Transverse colon (tissue), 4 donors: ENCODE measurements around the gene SEC22A.

ENCODE experiments used
- POLR2A ChIP-seq: fragments of 450-650 bp; IDR thresholded peaks from one replicate; pipeline ENCODE4 v1.6.1; 2016; ENCODE audit warnings: antibody characterized with exemption, mild to moderate bottlenecking, moderate library complexity
- POLR2AphosphoS5 ChIP-seq, 3 donors: sonication (generic); formaldehyde crosslinking; IDR thresholded peaks; one replicate each; pipeline ENCODE4 v1.6.1; 2016; ENCODE audit warnings: antibody characterized with exemption in 3 of 3
- TF ChIP-seq, protein P1 (sequence below), 5 experiments: fragments of 200-600 bp in 3 of 5; fragments of 450-650 bp in 2 of 5; sonication (generic) in 3 of 5; IDR thresholded peaks; 1 replicate in 2 of 5; 2 replicates in 3 of 5; pipeline ENCODE4 v1.5.1; 2016 to 2017; ENCODE audit warnings: antibody characterized with exemption in 5 of 5, inconsistent platforms in 3 of 5, mild to moderate bottlenecking in 2 of 5, moderate library complexity in 1 of 5

DNA sequence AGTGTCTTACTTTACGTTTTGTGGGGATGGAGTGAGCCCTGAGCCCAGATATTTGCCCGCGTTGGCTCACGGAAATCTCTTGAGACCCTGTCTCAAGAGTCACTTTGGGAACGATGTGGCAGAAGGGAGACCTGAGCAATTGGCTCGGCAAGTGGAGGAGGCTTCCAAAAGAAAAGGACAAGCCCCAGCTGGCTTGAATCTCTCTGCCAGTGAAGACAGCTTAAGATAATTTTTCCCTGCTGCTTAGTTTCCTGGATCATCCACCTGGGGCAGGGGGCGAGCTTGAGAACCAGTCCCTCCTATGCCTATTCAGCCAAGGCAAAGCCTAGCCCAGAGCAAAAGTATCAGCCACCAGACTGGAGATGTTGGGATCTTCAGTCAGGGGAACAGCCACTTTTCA lies 708 bp downstream of the SEC22A start:
- TF ChIP-seq, protein P1, sequence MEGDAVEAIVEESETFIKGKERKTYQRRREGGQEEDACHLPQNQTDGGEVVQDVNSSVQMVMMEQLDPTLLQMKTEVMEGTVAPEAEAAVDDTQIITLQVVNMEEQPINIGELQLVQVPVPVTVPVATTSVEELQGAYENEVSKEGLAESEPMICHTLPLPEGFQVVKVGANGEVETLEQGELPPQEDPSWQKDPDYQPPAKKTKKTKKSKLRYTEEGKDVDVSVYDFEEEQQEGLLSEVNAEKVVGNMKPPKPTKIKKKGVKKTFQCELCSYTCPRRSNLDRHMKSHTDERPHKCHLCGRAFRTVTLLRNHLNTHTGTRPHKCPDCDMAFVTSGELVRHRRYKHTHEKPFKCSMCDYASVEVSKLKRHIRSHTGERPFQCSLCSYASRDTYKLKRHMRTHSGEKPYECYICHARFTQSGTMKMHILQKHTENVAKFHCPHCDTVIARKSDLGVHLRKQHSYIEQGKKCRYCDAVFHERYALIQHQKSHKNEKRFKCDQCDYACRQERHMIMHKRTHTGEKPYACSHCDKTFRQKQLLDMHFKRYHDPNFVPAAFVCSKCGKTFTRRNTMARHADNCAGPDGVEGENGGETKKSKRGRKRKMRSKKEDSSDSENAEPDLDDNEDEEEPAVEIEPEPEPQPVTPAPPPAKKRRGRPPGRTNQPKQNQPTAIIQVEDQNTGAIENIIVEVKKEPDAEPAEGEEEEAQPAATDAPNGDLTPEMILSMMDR (IDR thresholded peaks at IDR 0.05), result no peak
- TF ChIP-seq POLR2AphosphoS5 (IDR thresholded peaks at IDR 0.05), result no peak
- TF ChIP-seq POLR2A, result no peak
